Gastroesophageal sphincter (tissue), 3 donors: ENCODE results near the gene KIF13A.

ENCODE experiments used
- CTCF ChIP-seq, 4 experiments: fragments of 200-600 bp in 2 of 4; fragments of 450-650 bp in 2 of 4; sonication (generic) in 1 of 4; IDR thresholded peaks; one replicate each; pipeline ENCODE4 v1.5.1; 2017 to 2019; ENCODE audit warnings: antibody characterized with exemption in 4 of 4, mild to moderate bottlenecking in 2 of 4, moderate library complexity in 2 of 4
- POLR2A ChIP-seq, 2 donors: fragments of 450-650 bp; IDR thresholded peaks; one replicate each; pipeline ENCODE4 v1.6.1; 2017; ENCODE audit warnings: antibody characterized with exemption in 2 of 2, mild to moderate bottlenecking in 2 of 2, moderate library complexity in 1 of 2

- TF ChIP-seq CTCF (IDR thresholded peaks at IDR 0.05), result peak in 1 of 4 experiments; percentile 37
- TF ChIP-seq POLR2A (IDR thresholded peaks at IDR 0.05), result no peak
Measured at GRCh38 chr6:17845598-17845997, 141.8 kb downstream of the KIF13A start.
